ENCODE measurements around the gene HOXB5.
A peak's percentile ranks its signal among the peaks of the same experiment; 100 is the strongest.

Gene HOXB5

GRCh38 chr17:48546924-48547807 is 46.4 kb downstream of the HOXB5 start:
- DNase-seq: no peak

- no peak for DNase-seq
Measured at GRCh38 chr17:48546137-48546923, 47.2 kb downstream of the HOXB5 start.

GRCh38 chr17:48545539-48545938 is 48.0 kb downstream of the HOXB5 start:
- no peak for DNase-seq

DNA sequence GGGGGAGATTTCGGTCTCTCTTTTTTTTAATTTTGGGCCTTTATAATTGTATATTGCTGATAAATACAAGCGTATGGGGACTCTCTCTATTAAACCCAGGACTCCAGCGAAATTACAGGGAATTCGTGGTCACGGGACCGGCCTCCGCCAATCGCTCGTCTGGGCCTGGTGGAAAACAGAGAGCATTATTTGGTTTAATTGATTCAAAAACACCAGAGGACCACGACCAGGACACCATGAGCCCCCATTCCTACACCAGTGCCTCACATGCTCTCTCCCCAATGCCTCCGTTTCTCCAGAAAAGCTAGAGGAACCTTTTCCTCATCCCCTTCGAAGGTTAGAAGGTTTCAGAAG is 48.6 kb downstream of the HOXB5 start, which contains the start of gene HOXB2:
Gene HOXB2 (minus strand): TSS at position 88 of the 354 bp plus-strand sequence. CDS start 198 bp downstream, outside the sequence.
- no peak for DNase-seq

GRCh38 chr17:48544349-48545021 is 49.1 kb downstream of the HOXB5 start:
- peak in 1 of 2 donors; percentile 15 for DNase-seq

- peak in 1 of 2 donors; percentile 9 for DNase-seq
Measured at GRCh38 chr17:48543854-48544348, 49.7 kb downstream of the HOXB5 start.

DNA sequence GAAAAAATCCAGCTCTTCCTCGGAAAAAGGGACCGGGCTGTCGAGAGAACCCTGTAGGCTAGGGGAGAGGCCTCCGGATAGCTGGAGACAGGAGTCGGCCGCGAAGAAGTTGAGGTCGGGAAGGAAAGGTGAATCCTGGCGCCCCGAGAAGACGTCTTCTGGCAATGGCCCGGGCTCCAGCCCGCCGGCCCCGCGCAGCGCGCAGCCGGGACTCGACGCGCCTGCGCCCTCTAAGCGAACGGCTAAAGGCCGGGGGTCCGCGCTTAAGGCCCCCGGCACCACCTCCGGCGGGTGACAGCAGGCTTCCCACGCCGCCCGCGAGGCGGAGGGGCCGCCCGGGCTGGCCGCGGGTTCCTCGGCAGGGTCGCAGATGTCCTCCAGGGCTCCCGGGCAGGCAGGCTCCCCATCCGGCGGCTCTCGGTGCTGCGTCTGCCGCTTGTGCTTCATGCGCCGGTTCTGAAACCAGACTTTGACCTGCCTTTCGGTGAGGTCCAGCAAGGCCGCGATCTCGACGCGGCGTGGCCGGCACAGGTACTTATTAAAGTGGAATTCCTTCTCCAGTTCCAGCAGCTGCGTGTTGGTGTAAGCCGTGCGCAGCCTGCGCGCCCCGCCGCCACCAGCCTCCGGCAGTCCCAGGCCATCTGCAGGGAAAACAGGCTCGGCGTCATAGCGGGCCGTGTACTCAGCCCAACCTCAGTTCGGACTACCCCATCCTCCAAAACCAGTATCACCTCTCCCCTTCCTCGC is 50.3 kb downstream of the HOXB5 start:
- DNase-seq: peak; percentile 8 to 44

DNA sequence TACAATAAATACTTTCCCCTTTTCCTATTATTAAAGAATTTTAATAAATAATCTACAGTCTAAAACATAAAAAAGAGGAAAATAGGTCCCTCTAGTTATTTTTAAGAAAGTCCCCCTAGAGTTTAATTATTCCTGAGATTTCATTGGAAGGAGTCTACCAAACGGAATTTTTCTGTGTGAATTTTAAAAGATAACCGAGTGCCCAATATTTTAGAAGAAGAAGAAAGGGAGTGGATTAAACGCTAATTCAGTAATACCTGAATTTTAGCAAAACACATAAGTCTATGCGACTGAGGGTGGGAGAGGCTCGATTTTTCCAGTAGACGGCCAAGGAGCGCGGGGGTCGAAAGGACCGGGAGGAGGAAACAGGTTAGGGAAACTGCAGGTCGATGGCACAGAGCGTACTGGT is 50.9 kb downstream of the HOXB5 start:
- no peak for DNase-seq

DNA sequence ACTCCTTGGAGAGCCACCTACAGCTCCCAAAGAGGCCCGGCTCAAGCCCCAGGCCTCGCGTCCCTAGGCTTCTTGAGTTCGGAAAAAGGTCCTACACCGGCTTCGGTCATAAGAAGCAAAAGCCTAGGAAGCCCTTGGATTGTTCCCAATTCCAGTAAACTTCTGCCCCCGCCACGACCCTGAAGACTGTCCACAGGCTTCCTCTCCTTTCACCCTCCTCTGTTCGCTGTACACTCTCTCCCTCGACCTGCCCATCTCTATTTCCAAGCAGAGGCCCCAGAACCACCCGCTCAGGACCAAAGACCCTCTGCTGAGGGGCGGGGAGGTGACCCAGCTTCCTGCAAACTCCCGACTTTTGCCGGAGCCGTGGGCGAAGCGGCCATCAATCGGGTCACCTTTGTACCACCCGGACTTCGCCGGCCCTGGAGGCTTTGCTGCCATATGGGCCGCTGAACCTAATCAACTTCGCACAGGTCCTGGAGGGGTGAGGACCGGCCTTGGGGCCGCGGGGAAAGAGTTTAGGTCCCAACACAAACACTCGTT is 51.4 kb downstream of the HOXB5 start:
- no peak for DNase-seq

DNA sequence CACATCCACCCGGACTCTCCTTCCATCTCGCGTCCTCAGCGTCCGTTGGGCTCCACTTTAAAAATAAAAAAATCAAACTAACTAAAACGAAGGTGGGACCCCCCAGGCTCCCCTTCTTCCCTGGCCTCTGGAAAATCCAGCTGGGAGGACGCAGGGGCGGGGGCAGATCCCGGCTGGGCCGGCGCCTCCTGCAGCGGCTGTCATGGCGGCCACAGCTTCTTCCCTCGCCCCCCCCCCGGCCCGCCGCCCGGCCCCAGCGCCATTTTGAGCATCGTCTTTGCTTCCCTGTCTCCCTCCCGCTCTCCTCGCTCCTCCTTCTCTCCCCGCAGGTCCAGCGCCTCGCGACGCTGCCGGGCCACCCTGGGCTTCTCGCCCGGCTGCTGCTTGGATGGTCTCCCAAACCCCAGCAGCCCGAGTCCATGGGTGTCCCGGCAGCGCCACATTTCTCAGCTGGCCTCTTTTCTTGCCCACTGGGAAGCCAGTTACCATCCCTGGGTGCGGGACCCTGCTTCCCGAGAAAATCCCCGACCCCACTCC is 51.9 kb downstream of the HOXB5 start:
- peak in 1 of 2 donors; percentile 18 for DNase-seq

Data from inflammatory macrophage treated with lipopolysaccharide for 1 hour (primary cell).